HG03558 (cell line): ENCODE data around the gene GNAO1.

ENCODE experiments used
- ATAC-seq: cut with Tn5 transposase; IDR thresholded peaks from one replicate; pipeline ENCODE4 v1.9.1; 2021; ENCODE audit warnings: moderate number of reproducible peaks; ENCODE audit not compliant: unreplicated experiment; ENCODE audit errors: extremely low read depth

Gene GNAO1

GRCh38 chr16:56197192-56197992 is 6.1 kb downstream of the GNAO1 start:
- ATAC-seq, result no peak

GRCh38 chr16:56198006-56198754 is 6.9 kb downstream of the GNAO1 start:
- no peak for ATAC-seq

GRCh38 chr16:56198755-56199114 is 7.4 kb downstream of the GNAO1 start:
- no peak for ATAC-seq

- ATAC-seq, result peak; percentile 34
Measured at GRCh38 chr16:56199164-56199563, 7.9 kb downstream of the GNAO1 start.

- no peak for ATAC-seq
Measured at GRCh38 chr16:56201030-56201429, 9.7 kb downstream of the GNAO1 start.

GRCh38 chr16:56202036-56202435 is 10.7 kb downstream of the GNAO1 start:
- ATAC-seq, result no peak

GRCh38 chr16:56203052-56203451 is 11.8 kb downstream of the GNAO1 start:
- ATAC-seq, result no peak

GRCh38 chr16:56204816-56205215 is 13.5 kb downstream of the GNAO1 start:
- no peak for ATAC-seq

GRCh38 chr16:56206951-56207350 is 15.7 kb downstream of the GNAO1 start:
- no peak for ATAC-seq

GRCh38 chr16:56207421-56207820 is 16.1 kb downstream of the GNAO1 start:
- no peak for ATAC-seq

- no peak for ATAC-seq
Measured at GRCh38 chr16:56211435-56211981, 20.2 kb downstream of the GNAO1 start.

- no peak for ATAC-seq
Measured at GRCh38 chr16:56212144-56212543, 20.9 kb downstream of the GNAO1 start.

- ATAC-seq, result no peak
Measured at GRCh38 chr16:56221995-56222394, 30.7 kb downstream of the GNAO1 start.

- ATAC-seq, result no peak
Measured at GRCh38 chr16:56222474-56222997, 31.2 kb downstream of the GNAO1 start.

GRCh38 chr16:56225017-56225742 is 33.9 kb downstream of the GNAO1 start:
- ATAC-seq, result no peak

GRCh38 chr16:56226187-56226586 is 34.9 kb downstream of the GNAO1 start:
- no peak for ATAC-seq

GRCh38 chr16:56226845-56227525 is 35.7 kb downstream of the GNAO1 start:
- no peak for ATAC-seq

- no peak for ATAC-seq
Measured at GRCh38 chr16:56227936-56228335, 36.6 kb downstream of the GNAO1 start.

GRCh38 chr16:56228476-56228875 is 37.2 kb downstream of the GNAO1 start:
- ATAC-seq, result no peak
